GM12875 (cell line): ENCODE results near the gene CNTNAP2.

ENCODE experiments used
- H3K4me3 ChIP-seq: one replicate; pipeline ENCODE4 v1.5.1; 2011; ENCODE audit warnings: low read depth, low read length, control low read depth
- TF ChIP-seq, protein P1 (sequence below): IDR thresholded peaks from 2 replicates; pipeline ENCODE4 v1.5.1; 2011; ENCODE audit warnings: low read depth, mild to moderate bottlenecking, control low read depth, inconsistent platforms, low read length, moderate library complexity, borderline replicate concordance; ENCODE audit not compliant: insufficient read depth

CNTNAP2 gene

DNA sequence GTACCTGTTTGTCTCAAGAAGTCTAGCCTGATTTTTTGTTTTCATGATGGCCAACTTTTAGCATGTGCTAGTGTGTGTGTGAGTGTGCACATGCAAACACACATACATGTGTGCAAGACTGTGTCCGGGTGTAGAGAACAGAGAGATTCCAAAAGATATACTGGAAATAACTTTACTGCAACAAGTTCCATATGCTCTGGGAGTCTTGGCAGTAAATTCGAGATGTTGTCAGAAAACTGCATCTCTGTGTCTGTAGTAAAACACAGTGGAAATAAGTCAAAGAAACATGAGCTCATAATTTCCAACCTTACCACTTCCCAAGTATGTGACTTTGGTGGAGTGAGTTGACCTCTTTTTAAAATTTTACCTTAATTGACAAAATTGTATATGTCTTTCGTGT, 1523.2 kb downstream of the CNTNAP2 start:
- TF ChIP-seq, protein P1, sequence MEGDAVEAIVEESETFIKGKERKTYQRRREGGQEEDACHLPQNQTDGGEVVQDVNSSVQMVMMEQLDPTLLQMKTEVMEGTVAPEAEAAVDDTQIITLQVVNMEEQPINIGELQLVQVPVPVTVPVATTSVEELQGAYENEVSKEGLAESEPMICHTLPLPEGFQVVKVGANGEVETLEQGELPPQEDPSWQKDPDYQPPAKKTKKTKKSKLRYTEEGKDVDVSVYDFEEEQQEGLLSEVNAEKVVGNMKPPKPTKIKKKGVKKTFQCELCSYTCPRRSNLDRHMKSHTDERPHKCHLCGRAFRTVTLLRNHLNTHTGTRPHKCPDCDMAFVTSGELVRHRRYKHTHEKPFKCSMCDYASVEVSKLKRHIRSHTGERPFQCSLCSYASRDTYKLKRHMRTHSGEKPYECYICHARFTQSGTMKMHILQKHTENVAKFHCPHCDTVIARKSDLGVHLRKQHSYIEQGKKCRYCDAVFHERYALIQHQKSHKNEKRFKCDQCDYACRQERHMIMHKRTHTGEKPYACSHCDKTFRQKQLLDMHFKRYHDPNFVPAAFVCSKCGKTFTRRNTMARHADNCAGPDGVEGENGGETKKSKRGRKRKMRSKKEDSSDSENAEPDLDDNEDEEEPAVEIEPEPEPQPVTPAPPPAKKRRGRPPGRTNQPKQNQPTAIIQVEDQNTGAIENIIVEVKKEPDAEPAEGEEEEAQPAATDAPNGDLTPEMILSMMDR = no peak
- no peak overlapping the region for H3K4me3 ChIP-seq

DNA sequence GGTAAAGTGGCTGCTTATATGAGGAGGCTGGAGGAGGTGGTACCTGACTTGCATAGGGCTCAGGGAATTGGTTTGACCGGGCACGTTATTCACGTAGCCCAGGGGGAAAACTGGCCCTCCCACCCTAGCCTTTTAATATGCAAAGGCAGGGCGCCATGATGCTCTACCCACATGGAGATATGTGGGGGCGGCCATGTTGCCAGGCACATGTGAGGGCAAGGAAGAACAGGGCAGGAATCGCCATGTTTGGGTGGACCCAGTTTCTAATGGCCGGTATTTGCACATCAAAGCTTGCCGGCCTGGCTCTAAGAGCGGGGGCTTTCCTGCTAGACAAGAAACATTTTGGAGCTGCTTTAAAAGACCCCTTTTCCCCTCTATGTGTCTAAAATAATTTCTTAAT, 1524.2 kb downstream of the CNTNAP2 start:
- no peak overlapping the region for H3K4me3 ChIP-seq
- TF ChIP-seq, protein P1 = no peak

DNA sequence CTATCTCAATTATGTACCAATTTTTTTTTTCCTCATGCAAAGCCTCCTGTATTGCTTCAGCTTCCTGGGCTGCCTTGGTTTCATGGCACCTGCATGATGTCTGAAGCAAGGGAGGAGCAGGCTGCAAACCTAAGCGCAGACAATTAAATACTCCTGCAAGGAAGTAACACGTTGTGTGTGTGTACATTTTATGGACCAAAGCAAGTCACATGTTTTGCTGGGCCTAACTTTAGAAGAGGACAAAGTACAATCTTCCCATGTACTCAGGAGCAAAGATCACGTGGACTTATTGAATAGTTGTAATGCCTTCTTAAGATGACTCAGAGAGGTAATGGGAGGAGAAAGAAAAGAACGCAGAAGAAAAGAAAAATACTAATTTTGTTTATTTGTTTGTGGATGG, 1530.0 kb downstream of the CNTNAP2 start:
- TF ChIP-seq, protein P1 = no peak

DNA sequence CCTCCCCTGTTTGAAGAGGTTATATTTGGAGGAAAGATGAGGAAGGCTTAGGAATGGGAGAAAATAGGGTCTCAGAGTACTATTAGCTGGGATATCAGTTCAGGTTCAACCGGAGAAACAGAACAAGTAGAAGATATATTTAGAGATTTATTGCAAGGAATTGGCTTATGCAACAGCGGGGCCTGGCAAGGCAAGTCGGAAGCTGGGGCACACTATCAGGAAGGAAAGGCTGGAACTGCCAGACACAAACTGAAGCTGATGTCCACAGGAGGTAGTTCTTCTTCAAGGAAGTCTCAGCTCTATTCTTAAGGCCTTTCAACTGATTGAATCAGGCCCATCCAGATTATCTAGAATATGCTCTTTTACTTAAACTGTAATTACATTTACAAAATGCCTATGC, 1534.4 kb downstream of the CNTNAP2 start:
- TF ChIP-seq, protein P1 = no peak
- H3K4me3 ChIP-seq = no peak overlapping the region

More for the DNA sequence above, 1530.0 kb downstream of the CNTNAP2 start:
- H3K4me3 ChIP-seq = no peak overlapping the region

DNA sequence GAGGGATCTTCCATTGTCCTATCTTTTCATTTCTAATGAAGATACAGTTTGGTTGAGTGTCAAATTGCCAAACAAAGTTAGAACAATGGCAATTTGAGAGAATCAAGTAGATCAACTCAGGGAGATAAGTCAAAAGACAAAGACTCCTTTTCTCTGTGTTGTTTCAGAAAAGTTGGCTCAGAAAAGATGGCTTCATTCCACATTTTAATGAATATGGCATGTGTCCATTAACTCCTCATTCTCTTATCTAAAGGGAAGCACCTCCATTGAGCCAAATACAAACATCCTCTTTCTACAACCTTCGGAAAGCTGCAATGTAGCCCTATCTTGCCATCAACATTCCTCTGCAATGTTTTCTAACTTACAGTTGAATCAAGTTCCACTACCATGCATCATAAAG, 1535.0 kb downstream of the CNTNAP2 start:
- TF ChIP-seq, protein P1 = no peak
- no peak overlapping the region for H3K4me3 ChIP-seq

DNA sequence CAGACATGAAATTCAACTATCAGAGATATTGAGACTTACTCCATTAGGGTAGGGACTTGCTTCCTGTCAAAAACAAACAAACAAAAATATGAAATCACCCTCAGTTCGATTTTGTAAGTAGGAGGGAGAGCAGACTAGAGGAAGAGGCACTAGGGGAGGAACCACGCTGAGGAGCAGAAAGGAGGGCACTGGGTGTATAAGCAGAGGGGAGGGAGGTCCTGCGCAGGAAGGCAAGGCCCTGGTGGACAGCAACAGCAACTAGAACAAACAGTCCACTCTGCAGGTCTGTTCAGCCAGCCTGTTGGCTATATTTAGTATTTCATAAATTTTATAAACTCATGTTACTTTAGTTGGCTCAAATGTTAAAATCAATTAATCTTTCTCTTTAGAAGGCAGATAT, 1536.9 kb downstream of the CNTNAP2 start:
- TF ChIP-seq, protein P1 = no peak
- no peak overlapping the region for H3K4me3 ChIP-seq

DNA sequence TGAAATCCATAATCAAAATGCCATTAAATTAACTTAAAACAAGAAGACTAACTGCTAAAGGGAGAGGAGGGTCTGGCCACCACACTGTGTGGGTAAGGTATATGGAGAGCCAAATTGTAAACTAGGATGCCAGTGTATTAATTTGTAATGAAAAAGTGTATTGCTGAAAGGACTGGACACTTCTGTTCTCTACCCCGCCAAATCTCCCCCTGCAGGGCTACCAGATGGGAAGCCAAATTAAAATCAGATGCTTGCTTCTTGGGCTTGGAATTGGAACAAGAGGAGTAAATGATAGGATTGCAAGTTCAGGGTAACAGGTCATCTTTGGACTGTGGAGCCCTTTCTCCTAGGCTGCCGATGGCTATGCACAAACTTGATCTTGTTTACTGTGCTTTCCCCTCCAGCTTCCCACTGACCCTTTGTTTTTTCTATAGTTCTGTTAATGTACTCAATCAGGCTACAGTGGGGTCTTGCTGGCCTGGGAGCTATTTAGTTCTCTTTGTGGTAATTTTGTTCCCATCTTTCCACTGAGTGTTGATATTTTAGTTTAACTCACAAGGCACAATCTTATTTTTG, 1541.9 kb downstream of the CNTNAP2 start:
- TF ChIP-seq, protein P1 = no peak
- H3K4me3 ChIP-seq = no peak overlapping the region
